Measurements from ENCODE around the gene ACTR3C. TPM values are rescaled to one million over a fixed set of nuclear protein-coding genes. Genes with fewer than 3 reads are reported as not detected.
A peak's percentile ranks its signal among the peaks of the same experiment; 100 is the strongest.

Gene ACTR3C
- total and polyA plus RNA-seq, 2 experiments from 2014 or later = 1.5 to 3.5 TPM

- TF ChIP-seq STAT1 (IDR thresholded peaks at IDR 0.05; ENCODE audit: unreplicated experiment) (no peak), ZNF331 (CRISPR knock-in tag; IDR thresholded peaks at IDR 0.05; ENCODE audit: low read depth) (no peak), JUNB (IDR thresholded peaks at IDR 0.05; ENCODE audit: unreplicated experiment) (no peak), CREB1 (CRISPR knock-in tag; IDR thresholded peaks at IDR 0.05; ENCODE audit: low read depth) (no peak), ZNF114 (CRISPR knock-in tag; IDR thresholded peaks at IDR 0.05) (no peak), EZH2phosphoT487 (IDR thresholded peaks at IDR 0.05; ENCODE audit: unreplicated experiment) (no peak)
Measured at GRCh38 chr7:150358433-150358832, 35.1 kb upstream of the ACTR3C start (continued).

GRCh38 chr7:150357771-150358427 lies 34.6 kb upstream of the ACTR3C start:
- Histone ChIP-seq H3K36me3 (ENCODE audit: insufficient read depth) (no peaks in the 10 kb centered on the region; the same call in 1 of the 2 replicates), H3K27me3 (ENCODE audit: insufficient read depth) (no peaks in the 10 kb centered on the region), H3F3A (replicated peaks; ENCODE audit: low read depth) (peaks cover 21% of the 10 kb centered on the region), H3K4me3 (no peak overlapping the region), H3K79me2 (replicated peaks; ENCODE audit: insufficient read depth) (no peaks in the 10 kb centered on the region), H3K9me2 (ENCODE audit: insufficient read depth) (no peaks in the 10 kb centered on the region), H3K27ac (ENCODE audit: low read depth) (no peak overlapping the region), H2AFZ (0 out of 2 replicates have a peak overlapping the region, but pooled peaks have one; percentile 76), H4K20me1 (replicated peaks; ENCODE audit: insufficient read depth) (no peaks in the 10 kb centered on the region), H3K4me1 (ENCODE audit: insufficient read depth) (peaks cover 36% of the 10 kb centered on the region), H3K4me2 (peak overlapping the region; percentile 40; the same call in 1 of the 2 replicates)
- Mint-ChIP-seq H3K27ac (no peak overlapping the region), H3K4me1 (peaks cover 39% of the 10 kb centered on the region), H3K4me3 (no peak overlapping the region), H3K27me3 (ENCODE audit: insufficient read depth, low read depth, poor library complexity) (peaks cover 5% of the 10 kb centered on the region), H3K9me3 (no peaks in the 10 kb centered on the region; the same call in 2 of the 3 replicates), H3K36me3 (ENCODE audit: low read depth) (no peaks in the 10 kb centered on the region; the same call in 2 of the 3 replicates)
- ATAC-seq = peak; percentile 74
- TF ChIP-seq ETS1 (IDR thresholded peaks at IDR 0.05) (no peak), CTCF (conservative IDR thresholded peaks at IDR 0.05; ENCODE audit: low read depth in 2 of 2) (peak; percentile 35 to 64), POLR2AphosphoS5 (IDR thresholded peaks at IDR 0.05; ENCODE audit: low read depth) (no peak)
- DNase-seq (ENCODE audit: low spot score) = no peak

- H3K9me2 ChIP-seq (ENCODE audit: insufficient read depth) = no peaks in the 10 kb centered on the region
- no peak overlapping the region for H3K4me3 ChIP-seq
- H3K36me3 Mint-ChIP-seq (ENCODE audit: low read depth) = no peaks in the 10 kb centered on the region; the same call in 2 of the 3 replicates
- H3K36me3 ChIP-seq (ENCODE audit: insufficient read depth) = no peaks in the 10 kb centered on the region; the same call in 1 of the 2 replicates
- H3K79me2 ChIP-seq (replicated peaks; ENCODE audit: insufficient read depth) = no peaks in the 10 kb centered on the region
- no peak overlapping the region for H3K27ac ChIP-seq (ENCODE audit: low read depth)
- H2AFZ ChIP-seq = 0 out of 2 replicates have a peak overlapping the region, but pooled peaks have one; percentile 76
- peak overlapping the region; percentile 40; the same call in 1 of the 2 replicates for H3K4me2 ChIP-seq
- no peak for DNase-seq (ENCODE audit: low spot score)
- peaks cover 33% of the 10 kb centered on the region for H3K4me1 Mint-ChIP-seq
- H3K4me1 ChIP-seq (ENCODE audit: insufficient read depth) = peaks cover 30% of the 10 kb centered on the region
- H3K4me3 Mint-ChIP-seq = no peak overlapping the region
- ATAC-seq = no peak
- no peaks in the 10 kb centered on the region; the same call in 2 of the 3 replicates for H3K9me3 Mint-ChIP-seq
- peaks cover 18% of the 10 kb centered on the region for H3F3A ChIP-seq (replicated peaks; ENCODE audit: low read depth)
- H3K27me3 ChIP-seq (ENCODE audit: insufficient read depth) = no peaks in the 10 kb centered on the region
- H3K27me3 Mint-ChIP-seq (ENCODE audit: insufficient read depth, low read depth, poor library complexity) = peaks cover 5% of the 10 kb centered on the region
- no peaks in the 10 kb centered on the region for H4K20me1 ChIP-seq (replicated peaks; ENCODE audit: insufficient read depth)
- H3K27ac Mint-ChIP-seq = no peak overlapping the region
- TF ChIP-seq STAT1 (IDR thresholded peaks at IDR 0.05; ENCODE audit: unreplicated experiment) (no peak), ZNF114 (CRISPR knock-in tag; IDR thresholded peaks at IDR 0.05) (no peak), ZNF331 (CRISPR knock-in tag; IDR thresholded peaks at IDR 0.05; ENCODE audit: low read depth) (no peak), CREB1 (CRISPR knock-in tag; IDR thresholded peaks at IDR 0.05; ENCODE audit: low read depth) (no peak), REST (IDR thresholded peaks at IDR 0.05; ENCODE audit: unreplicated experiment) (no peak), ETS1 (IDR thresholded peaks at IDR 0.05) (no peak), POLR2AphosphoS5 (IDR thresholded peaks at IDR 0.05; ENCODE audit: low read depth) (no peak), EZH2 (IDR thresholded peaks at IDR 0.05; ENCODE audit: low read depth, unreplicated experiment) (no peak), EZH2phosphoT487 (IDR thresholded peaks at IDR 0.05; ENCODE audit: unreplicated experiment) (no peak), JUNB (IDR thresholded peaks at IDR 0.05; ENCODE audit: unreplicated experiment) (no peak)
Measured at GRCh38 chr7:150357270-150357669, 33.9 kb upstream of the ACTR3C start.
